Liver (tissue), 3 donors: ENCODE data around the gene BRD9.

ENCODE experiments used
- GABPA ChIP-seq, 2 donors: IDR thresholded peaks in 1 of 2; conservative IDR thresholded peaks in 1 of 2; 2 replicates each; pipeline ENCODE4 v1.6.1; 2016; ENCODE audit warnings: antibody characterized with exemption in 2 of 2, mild to moderate bottlenecking in 1 of 2, moderate library complexity in 1 of 2
- YY1 ChIP-seq: IDR thresholded peaks from 2 replicates; pipeline ENCODE4 v1.6.1; 2016; ENCODE audit warnings: antibody characterized with exemption, mild to moderate bottlenecking
- TF ChIP-seq, protein P1 (sequence below): fragments of 150-350 bp; IDR thresholded peaks from 2 replicates; pipeline ENCODE4 v1.5.1; 2017; ENCODE audit warnings: improper control_type of control experiment, low read depth, low read length; ENCODE audit not compliant: missing input control
- TF ChIP-seq, protein P2 (sequence below): IDR thresholded peaks from 2 replicates; pipeline ENCODE4 v1.6.1; 2016; ENCODE audit warnings: antibody characterized with exemption
- donor health status: healthy.
- donor health status: healthy.

DNA sequence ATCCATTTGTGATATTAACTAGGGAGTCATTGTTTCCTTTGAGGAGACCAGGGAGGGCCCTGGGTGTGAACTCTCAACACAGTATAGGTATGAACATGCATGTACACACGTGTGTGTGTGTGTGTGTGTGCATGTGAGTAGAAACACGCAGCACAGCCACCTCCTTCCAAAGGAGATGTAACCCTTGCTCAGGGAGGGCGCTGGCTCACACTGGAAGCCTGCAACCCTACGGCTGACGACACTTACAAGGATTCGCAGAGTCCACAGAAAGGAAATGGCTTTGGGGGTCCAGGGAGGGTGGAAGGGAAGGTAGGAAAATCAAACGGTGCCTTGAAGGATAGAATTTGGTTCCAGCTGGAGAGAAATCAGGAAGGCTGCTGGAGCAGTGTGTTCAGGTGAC, 22.0 kb upstream of the BRD9 start:
- TF ChIP-seq GABPA (IDR thresholded peaks at IDR 0.05 in 1 of 2, conservative IDR thresholded peaks at IDR 0.05 in 1 of 2) (no peak), YY1 (no peak)
- TF ChIP-seq, protein P1, sequence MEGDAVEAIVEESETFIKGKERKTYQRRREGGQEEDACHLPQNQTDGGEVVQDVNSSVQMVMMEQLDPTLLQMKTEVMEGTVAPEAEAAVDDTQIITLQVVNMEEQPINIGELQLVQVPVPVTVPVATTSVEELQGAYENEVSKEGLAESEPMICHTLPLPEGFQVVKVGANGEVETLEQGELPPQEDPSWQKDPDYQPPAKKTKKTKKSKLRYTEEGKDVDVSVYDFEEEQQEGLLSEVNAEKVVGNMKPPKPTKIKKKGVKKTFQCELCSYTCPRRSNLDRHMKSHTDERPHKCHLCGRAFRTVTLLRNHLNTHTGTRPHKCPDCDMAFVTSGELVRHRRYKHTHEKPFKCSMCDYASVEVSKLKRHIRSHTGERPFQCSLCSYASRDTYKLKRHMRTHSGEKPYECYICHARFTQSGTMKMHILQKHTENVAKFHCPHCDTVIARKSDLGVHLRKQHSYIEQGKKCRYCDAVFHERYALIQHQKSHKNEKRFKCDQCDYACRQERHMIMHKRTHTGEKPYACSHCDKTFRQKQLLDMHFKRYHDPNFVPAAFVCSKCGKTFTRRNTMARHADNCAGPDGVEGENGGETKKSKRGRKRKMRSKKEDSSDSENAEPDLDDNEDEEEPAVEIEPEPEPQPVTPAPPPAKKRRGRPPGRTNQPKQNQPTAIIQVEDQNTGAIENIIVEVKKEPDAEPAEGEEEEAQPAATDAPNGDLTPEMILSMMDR, result no peak
- TF ChIP-seq, protein P2, sequence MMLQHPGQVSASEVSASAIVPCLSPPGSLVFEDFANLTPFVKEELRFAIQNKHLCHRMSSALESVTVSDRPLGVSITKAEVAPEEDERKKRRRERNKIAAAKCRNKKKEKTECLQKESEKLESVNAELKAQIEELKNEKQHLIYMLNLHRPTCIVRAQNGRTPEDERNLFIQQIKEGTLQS, result no peak
